GM19328 (cell line): ENCODE data around the gene DIPK2A.
A peak's percentile ranks its signal among the peaks of the same experiment; 100 is the strongest.

Experiments
- ATAC-seq: cut with Tn5 transposase; IDR thresholded peaks from one replicate; pipeline ENCODE4 v1.9.1; 2021; ENCODE audit warnings: mild to moderate bottlenecking, moderate library complexity; ENCODE audit not compliant: unreplicated experiment

DIPK2A gene

DNA sequence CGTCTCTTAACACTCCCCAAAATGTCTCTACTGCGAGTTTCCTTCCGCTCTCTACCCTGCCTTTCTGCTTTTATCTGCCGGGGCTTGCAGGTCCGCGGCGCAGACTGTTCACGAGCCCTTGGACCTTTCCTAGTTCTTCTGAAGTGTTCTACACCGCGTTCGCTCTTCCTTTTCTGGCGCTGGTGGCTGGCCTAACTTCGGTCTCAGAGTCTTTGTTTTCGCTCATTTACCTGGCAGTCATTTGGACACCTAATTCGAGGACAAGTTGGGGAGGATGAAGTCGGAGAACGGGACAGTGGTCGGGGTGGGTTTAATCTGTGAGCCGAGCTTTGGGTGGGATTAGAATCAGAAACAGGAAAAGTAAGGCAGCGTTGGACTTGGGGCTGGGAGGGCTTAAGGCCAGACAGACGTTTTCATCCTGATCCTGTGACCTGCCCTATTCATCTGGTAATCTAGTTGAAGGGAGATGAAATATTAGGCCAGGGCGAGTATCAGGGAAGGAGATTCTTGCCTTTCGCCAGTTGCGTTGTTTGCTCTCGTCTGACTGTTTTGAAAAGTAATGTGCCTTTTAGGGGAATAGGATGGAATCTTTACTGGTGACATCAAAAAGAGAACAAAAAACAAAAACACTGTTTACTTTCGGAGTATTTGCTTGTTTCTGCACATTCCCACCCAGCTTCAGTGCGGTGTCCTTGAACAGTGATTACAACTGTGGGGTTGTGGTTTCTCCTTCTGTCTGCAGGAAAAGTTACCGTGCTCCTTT, 1.8 kb downstream of the DIPK2A start:
- ATAC-seq: no peak

- ATAC-seq: no peak
Measured at GRCh38 chr3:143974271-143975238, 2.9 kb downstream of the DIPK2A start.

- ATAC-seq: no peak
Measured at GRCh38 chr3:143975554-143976152, 4.0 kb downstream of the DIPK2A start.

GRCh38 chr3:143977341-143978262, 6.0 kb downstream of the DIPK2A start:
- ATAC-seq: peak; percentile 46

GRCh38 chr3:143978263-143978631, 6.6 kb downstream of the DIPK2A start:
- no peak for ATAC-seq

DNA sequence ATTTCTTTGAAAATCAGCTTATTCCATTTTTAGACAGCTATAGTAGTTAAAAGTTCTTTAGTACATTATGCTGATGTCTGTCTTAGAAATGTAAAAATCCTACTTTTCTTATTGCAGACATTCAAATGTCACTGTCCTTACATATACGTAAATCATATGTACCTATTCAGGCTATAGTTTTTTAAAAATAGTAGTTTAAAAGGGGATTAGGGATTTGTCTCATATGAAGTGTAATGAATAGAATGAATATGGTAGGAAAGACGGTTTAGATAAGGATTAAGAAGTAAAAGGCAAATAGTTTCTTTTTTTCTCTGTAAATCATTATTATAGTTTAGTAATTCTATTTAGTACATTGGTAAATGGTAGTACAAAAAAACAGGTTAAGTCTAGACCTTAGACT, 7.4 kb downstream of the DIPK2A start:
- no peak for ATAC-seq

DNA sequence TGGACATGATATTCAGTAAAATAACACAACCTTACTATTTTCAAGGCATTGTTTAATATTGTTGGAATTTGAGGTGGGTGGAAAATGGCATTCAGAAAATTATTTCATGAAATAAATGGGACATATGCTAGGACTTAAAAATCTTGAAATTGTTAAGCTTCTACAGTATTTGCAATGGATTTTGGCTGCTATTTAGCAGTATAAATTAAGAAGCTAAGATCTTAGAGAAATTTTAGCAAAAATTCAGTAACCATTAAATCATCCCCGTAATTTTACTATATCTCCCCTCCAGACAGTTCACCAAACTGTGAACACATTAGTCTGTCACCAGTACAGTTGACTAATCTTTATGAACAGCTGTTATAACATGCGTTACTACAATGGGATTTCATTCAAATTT, 8.2 kb downstream of the DIPK2A start:
- no peak for ATAC-seq

- no peak for ATAC-seq
Measured at GRCh38 chr3:143988306-143988705, 16.7 kb downstream of the DIPK2A start.

- no peak for ATAC-seq
Measured at GRCh38 chr3:143989461-143989860, 17.8 kb downstream of the DIPK2A start.

- no peak for ATAC-seq
Measured at GRCh38 chr3:143991713-143992112, 20.1 kb downstream of the DIPK2A start.

GRCh38 chr3:143998266-143998665, 26.6 kb downstream of the DIPK2A start:
- ATAC-seq: no peak

DNA sequence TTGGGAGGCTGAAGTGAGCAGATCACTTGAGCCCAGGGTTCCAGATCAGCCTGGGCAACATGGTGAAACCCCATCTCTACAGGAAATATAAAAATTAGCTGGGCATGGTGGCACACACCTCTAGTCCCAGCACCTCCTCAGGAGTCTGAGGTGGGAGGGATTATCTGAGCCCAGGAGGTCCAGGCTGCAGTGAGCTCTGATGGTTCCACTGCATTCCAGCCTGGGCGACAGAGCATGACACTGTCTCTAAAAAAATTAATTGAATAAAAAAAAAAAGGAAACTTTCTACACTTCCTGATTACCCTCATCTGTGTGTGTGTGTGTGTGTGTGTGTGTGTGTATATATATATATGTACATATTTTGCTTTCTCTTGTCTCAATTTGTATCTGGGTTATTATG, 31.4 kb downstream of the DIPK2A start:
- no peak for ATAC-seq

DNA sequence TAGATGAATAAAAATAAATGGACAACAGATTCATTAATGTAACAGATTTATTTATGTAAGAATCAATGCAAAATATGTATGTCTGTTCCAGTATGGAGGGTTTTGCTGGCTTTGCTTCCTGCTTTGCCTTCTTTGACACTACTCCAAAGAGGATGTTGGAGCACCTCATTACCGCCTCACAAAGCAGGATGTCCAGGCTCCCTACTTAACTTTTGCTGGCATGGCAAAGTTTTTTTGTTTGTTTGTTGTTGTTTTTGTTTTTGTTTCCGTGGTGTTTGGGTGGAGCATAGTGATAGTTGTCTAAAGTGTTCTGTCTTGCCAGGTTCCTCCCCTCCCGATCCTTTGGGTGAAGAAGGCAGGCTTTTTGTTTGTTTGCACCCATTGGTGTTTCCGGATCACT, 38.7 kb downstream of the DIPK2A start:
- no peak for ATAC-seq

GRCh38 chr3:144011251-144011799, 39.7 kb downstream of the DIPK2A start:
- no peak for ATAC-seq

DNA sequence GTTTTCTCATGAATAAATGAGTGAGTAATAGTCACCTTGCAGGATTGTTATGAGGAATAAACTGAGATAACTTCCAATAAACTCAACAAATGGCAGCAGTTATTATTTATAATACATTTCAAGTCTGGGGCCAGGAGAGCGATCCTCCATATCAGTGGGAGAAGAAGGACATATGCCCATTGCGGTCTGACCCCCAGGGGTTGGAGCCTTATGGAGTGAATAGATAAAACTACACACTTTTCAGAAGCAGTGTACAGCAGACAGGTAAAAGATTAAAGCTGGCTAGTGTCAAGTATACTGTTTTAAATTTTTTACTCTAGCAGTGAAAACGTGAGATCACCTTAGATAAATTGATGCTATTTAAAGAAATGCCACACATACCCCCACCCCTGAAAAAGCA, 43.5 kb downstream of the DIPK2A start:
- no peak for ATAC-seq

- ATAC-seq: no peak
Measured at GRCh38 chr3:144018776-144019175, 47.2 kb downstream of the DIPK2A start.
